Rectal smooth muscle tissue (tissue), 1 donor: ENCODE measurements around the gene MYH7.
"Not testable (repeated sequence)": the region's sequence is repeated elsewhere in the genome, so short reads cannot be mapped to it uniquely, and the experiment has no call there.

Experiments
- H3K27ac ChIP-seq: one replicate; pipeline ENCODE4 v1.7.0; 2013; ENCODE audit warnings: low read depth, low read length, inconsistent platforms
- H3K27me3 ChIP-seq: one replicate; pipeline ENCODE4 v1.7.0; 2013; ENCODE audit warnings: low read length; ENCODE audit not compliant: control insufficient read depth, insufficient read depth
- H3K36me3 ChIP-seq: one replicate; pipeline ENCODE4 v1.7.0; 2013; ENCODE audit warnings: low read length; ENCODE audit not compliant: control insufficient read depth, insufficient read depth
- H3K4me1 ChIP-seq: one replicate; pipeline ENCODE4 v1.7.0; 2013; ENCODE audit warnings: low read length; ENCODE audit not compliant: control insufficient read depth, insufficient read depth
- H3K4me3 ChIP-seq: one replicate; pipeline ENCODE4 v1.7.0; 2013; ENCODE audit warnings: low read length
- H3K9ac ChIP-seq: one replicate; pipeline ENCODE4 v1.7.0; 2013; ENCODE audit warnings: low read length

The MYH7 gene

DNA sequence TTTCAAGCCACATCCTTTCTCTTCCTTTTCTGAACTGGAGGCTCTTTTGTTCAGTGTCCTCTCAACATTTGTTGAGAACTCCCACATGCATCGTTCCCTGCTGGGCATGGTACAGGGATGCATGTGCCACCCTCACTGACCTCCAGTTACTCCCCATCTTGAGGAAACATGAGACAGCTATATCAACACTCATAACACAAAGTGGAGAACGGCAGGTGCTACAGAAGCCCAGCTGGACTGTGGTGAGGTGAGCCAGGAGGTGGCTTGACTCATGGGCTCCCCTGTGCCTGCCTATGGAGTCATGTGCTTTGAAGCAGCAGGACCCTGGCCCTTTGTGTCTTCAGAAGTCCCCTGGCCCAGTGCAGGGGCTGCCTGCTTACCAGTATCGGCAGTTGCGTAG, 37.1 kb downstream of the MYH7 start:
- Histone ChIP-seq H3K9ac (no peak overlapping the region), H3K4me3 (no peak overlapping the region), H3K36me3 (no peaks in the 10 kb centered on the region), H3K27me3 (no peaks in the 10 kb centered on the region), H3K4me1 (no peaks in the 10 kb centered on the region), H3K27ac (no peak overlapping the region)

DNA sequence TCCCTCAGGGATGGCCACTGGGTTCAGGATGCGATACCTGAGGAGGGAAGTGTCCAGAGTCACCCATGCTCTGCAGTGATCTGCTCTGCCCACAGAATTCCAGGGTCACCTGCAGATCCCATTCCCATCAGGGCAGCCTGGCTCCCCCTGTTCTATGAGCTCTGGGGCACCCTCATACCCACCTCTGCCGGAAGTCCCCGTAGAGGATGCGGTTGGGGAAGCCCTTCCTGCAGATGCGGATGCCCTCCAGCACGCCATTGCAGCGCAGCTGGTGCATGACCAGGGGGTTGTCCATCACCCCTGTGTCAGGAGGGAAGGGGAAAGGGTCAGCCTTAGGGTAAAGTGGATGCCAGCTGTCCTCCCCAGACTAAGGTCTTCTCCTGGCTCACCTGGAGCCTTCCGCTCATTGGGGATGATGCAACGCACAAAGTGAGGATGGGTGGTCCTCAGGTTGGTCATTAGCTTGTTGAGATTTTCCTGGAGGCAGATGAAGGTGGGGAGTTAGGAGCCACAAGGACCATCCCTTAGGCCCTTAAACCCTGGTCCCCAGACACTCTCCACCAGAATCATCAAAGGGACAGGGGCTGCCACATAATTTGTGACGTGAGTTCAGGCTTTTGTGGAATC, 38.6 kb downstream of the MYH7 start:
- H3K27ac ChIP-seq = no peak overlapping the region
- no peaks in the 10 kb centered on the region for H3K27me3 ChIP-seq
- H3K36me3 ChIP-seq = no peaks in the 10 kb centered on the region
- H3K4me3 ChIP-seq = no peak overlapping the region
- no peak overlapping the region for H3K9ac ChIP-seq
- no peaks in the 10 kb centered on the region for H3K4me1 ChIP-seq

GRCh38 chr14:23396126-23396525, 39.3 kb downstream of the MYH7 start:
- no peak overlapping the region for H3K9ac ChIP-seq
- no peaks in the 10 kb centered on the region for H3K36me3 ChIP-seq
- no peak overlapping the region for H3K27ac ChIP-seq
- no peak overlapping the region for H3K4me3 ChIP-seq
- no peaks in the 10 kb centered on the region for H3K27me3 ChIP-seq
- H3K4me1 ChIP-seq = no peaks in the 10 kb centered on the region

- no peak overlapping the region for H3K9ac ChIP-seq
- H3K27me3 ChIP-seq = no peaks in the 10 kb centered on the region
- no peak overlapping the region for H3K27ac ChIP-seq
- no peak overlapping the region for H3K4me3 ChIP-seq
- no peaks in the 10 kb centered on the region for H3K36me3 ChIP-seq
- H3K4me1 ChIP-seq = no peaks in the 10 kb centered on the region
Observed at GRCh38 chr14:23392613-23393012, 42.8 kb downstream of the MYH7 start.

- H3K4me1 ChIP-seq, H3K27me3 ChIP-seq, H3K4me3 ChIP-seq, H3K36me3 ChIP-seq, H3K27ac ChIP-seq, H3K9ac ChIP-seq: not testable (repeated sequence)
Observed at GRCh38 chr14:23389871-23390270, 45.6 kb downstream of the MYH7 start.

DNA sequence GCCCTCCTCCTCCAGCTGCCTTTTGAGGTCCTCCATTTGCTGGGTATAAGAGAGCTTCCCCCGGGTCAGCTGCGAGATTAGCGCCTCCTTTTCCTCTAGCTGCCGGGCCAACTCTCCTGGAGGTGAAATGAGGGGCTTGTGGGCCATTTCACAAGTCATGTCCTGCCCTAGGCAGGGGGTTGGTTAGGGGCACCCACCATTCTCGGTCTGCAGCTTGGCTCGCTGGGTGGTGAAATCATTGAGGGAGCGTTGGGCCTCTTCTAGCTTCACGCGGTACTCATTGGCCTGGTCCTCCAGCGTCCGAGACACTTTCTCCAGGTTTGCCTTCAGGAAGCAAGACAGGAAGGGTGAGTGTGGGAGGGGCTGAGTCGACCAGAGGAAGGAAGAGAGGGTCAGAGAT, 46.1 kb downstream of the MYH7 start:
- H3K9ac ChIP-seq = no peak overlapping the region
- no peaks in the 10 kb centered on the region for H3K36me3 ChIP-seq
- H3K27ac ChIP-seq = no peak overlapping the region
- H3K27me3 ChIP-seq = no peaks in the 10 kb centered on the region
- H3K4me3 ChIP-seq = no peak overlapping the region
- H3K4me1 ChIP-seq = no peaks in the 10 kb centered on the region

DNA sequence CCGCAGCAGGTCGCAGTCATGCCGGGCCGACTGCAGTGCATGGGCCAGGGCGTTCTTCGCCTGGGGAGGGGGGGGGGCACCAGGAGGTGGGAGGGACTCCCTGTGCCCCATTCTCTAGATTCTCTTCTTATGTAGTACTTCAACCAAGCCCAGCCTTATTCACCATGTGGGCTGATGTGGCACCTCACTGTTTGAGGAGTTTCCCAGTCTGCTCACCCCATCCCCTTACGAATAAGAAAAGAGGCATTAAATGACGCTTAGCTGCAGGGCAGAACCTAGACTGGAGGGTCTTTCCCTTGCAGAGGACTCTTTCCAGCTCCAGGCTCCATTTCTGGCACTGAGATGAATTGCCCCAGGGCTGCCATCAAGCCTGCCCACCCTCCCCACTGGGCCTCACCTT, 46.5 kb downstream of the MYH7 start:
- Histone ChIP-seq H3K36me3 (no peaks in the 10 kb centered on the region), H3K27ac (no peak overlapping the region), H3K4me1 (no peaks in the 10 kb centered on the region), H3K4me3 (no peak overlapping the region), H3K27me3 (no peaks in the 10 kb centered on the region), H3K9ac (no peak overlapping the region)

GRCh38 chr14:23387916-23388882, 47.3 kb downstream of the MYH7 start:
- H3K27me3 ChIP-seq = no peaks in the 10 kb centered on the region
- H3K4me3 ChIP-seq = no peak overlapping the region
- H3K36me3 ChIP-seq = no peaks in the 10 kb centered on the region
- H3K9ac ChIP-seq = no peak overlapping the region
- H3K4me1 ChIP-seq = no peaks in the 10 kb centered on the region
- H3K27ac ChIP-seq = no peak overlapping the region

GRCh38 chr14:23386999-23387398, 48.5 kb downstream of the MYH7 start:
- H3K27me3 ChIP-seq = no peaks in the 10 kb centered on the region
- no peak overlapping the region for H3K4me3 ChIP-seq
- no peaks in the 10 kb centered on the region for H3K4me1 ChIP-seq
- H3K9ac ChIP-seq = no peak overlapping the region
- H3K27ac ChIP-seq = no peak overlapping the region
- no peaks in the 10 kb centered on the region for H3K36me3 ChIP-seq

DNA sequence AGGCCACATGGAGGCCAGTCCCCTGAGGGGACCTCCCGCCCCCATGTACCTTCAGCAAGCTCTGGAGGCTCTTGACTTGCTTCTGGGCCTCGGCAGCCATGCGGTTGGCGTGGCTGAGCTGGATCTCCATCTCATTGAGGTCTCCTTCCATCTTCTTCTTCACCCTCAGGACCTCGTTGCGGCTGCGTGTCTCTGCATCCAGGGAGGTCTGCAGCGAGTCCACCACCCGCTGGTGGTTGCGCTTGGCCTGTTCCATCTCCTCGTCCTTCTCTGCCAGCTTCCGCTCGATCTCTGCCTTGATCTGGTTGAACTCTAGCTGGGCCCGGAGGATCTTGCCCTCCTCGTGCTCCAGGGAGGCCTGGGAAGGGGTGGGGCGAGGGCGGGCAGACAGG, 49.2 kb downstream of the MYH7 start:
- not testable (repeated sequence) for H3K9ac ChIP-seq, H3K36me3 ChIP-seq, H3K4me3 ChIP-seq, H3K27ac ChIP-seq, H3K4me1 ChIP-seq, H3K27me3 ChIP-seq

DNA sequence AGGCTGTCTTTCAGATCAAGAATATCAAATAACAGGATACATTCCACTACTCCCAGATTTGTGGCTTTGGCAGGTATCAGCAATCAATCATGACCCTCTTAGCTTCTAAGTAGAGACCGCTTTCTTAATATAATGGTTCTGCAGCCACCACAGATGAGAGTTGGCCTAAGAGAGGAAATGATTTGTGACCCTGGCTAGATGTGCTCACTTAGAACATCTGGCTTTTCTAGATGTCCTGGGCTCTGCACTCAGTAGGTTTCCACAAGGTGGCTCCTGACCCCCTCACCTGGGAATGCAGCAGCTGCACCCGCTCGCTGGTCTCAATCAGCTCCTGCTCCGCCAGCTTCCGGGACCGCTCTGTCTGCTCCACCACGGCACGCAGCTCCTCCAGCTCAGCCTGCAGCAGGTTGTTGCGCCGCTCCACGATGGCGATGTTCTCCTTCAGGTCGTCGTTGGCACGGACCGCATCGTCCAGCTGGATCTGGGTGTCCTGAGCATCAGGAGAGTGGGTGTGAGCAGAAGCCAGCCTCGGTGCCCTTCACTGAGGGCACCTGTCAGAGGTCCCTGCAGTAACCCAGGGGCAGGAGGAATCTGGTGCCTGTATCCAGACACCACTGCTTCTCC, 49.7 kb downstream of the MYH7 start:
- Histone ChIP-seq H3K27ac (no peak overlapping the region), H3K27me3 (no peaks in the 10 kb centered on the region), H3K36me3 (no peaks in the 10 kb centered on the region), H3K4me1 (no peaks in the 10 kb centered on the region), H3K4me3 (no peak overlapping the region), H3K9ac (no peak overlapping the region)

DNA sequence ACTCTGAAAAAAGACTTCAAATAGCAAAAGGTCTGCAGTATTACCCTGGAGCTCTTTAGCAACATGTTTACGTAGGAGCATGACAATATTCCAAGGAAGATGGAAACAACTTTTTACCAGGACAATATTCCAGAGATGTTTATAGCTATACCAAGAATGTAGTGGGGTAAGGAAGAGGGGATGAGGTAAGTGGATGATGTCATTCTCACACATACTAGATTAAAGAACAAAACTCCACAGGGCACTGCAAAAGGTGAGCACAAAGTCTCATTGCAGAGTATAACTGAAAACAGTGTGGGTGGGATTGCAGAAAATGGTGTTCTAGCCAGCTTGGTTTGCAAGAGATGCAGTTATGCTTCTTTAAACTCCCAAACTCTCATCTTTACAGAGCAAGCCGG, 50.2 kb downstream of the MYH7 start:
- Histone ChIP-seq H3K27me3 (no peaks in the 10 kb centered on the region), H3K36me3 (no peaks in the 10 kb centered on the region), H3K4me3 (no peak overlapping the region), H3K9ac (no peak overlapping the region), H3K27ac (no peak overlapping the region), H3K4me1 (no peaks in the 10 kb centered on the region)
